Measurements from ENCODE around the gene CCDC201.
"Not testable (repeated sequence)": the region's sequence is repeated elsewhere in the genome, so short reads cannot be mapped to it uniquely, and the experiment has no call there.

Gene CCDC201

DNA sequence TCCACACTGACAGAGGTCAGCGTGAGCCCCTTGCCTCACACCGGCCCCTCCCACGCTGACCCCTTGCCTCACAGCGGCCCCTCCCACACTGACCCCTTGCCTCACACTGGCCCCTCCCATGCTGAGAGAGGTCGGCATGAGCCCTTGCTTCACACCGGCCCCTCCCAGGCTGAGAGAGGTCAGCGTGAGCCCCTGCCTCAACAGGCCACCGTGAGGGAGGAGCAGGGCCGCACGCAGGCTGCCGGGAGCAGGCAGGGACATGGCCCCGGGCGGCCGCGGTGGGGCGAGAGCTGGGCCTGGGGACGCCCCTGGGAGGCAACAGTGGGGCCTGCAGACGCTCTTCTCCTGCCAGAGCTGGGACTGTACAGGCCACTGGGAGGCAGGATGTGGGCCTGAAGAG lies 59.1 kb downstream of the CCDC201 start:
- DNase-seq = not testable (repeated sequence)

GRCh38 chr7:45812946-45813345 lies 59.9 kb downstream of the CCDC201 start:
- no peak for DNase-seq

DNA sequence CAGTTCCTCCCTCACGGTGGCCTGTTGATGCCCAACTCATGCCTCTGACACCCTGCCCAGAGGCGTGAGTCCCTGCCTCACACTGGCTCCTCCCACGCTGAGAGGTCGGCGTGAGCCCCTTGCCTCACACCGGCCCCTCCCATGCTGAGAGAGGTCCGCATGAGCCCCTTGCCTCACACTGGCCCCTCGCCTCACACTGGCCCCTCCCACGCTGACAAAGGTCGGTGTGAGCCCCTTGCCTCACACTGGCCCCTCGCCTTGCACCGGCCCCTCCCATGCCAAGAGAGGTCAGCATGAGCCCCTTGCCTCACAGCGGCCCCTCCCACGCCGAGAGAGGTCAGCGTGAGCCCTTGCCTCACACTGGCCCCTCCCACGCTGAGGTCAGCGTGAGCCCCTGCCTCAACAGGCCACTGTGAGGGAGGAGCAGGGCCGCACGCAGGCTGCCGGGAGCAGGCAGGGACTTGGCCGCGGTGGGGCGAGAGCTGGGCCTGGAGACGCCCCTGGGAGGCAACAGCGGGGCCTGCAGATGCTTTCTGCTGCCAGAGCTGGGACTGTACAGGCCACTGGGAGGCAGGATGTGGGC lies 61.1 kb downstream of the CCDC201 start:
- DNase-seq = not testable (repeated sequence)

DNA sequence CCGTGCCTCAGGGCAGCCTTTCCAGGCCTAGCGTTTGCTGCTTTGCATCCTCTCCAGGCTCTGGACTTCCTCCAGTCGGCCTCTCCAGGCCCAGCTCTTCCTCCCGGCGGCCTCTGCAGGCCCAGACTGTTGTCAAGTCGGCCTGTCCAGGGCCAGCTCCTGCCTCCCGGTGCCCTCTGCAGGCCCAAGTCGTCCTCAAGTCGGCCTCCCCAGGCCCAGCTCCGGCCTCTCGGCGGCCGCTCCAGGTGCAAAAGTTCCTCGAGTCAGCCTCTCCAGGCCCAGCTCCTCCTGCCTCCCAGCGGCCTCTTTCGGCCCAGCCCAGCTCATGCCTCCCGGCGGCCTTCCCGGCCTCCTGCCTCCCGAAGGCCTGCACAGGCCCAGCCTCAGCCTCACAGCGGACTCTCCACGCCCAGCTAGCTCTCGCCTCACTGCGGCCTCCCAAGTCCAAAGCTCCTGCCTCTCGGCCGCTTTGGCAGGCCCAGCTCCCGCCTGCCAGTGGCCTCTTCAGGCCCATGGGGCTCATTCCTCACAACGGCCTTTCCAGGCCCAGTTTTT lies 62.4 kb downstream of the CCDC201 start:
- not testable (repeated sequence) for DNase-seq
